HepG2 (cell line): Measurements from ENCODE around the gene SH3BP2. TPM values are rescaled to one million over a fixed set of nuclear protein-coding genes. Genes with fewer than 3 reads are reported as not detected.

ENCODE experiments used
- HDAC2 ChIP-seq: sonication (generic); formaldehyde crosslinking; IDR thresholded peaks from 2 replicates; pipeline ENCODE4 v1.4.0; 2020; ENCODE audit warnings: missing genetic modification reagents
- HMG20A ChIP-seq: IDR thresholded peaks from 2 replicates; pipeline ENCODE4 v1.6.1; 2016; ENCODE audit warnings: borderline replicate concordance
- KDM2A ChIP-seq: sonication (generic); formaldehyde crosslinking; IDR thresholded peaks from 2 replicates; pipeline ENCODE4 v1.4.0; 2020; ENCODE audit warnings: low read depth, missing genetic modification reagents, borderline replicate concordance
- NR2F1 ChIP-seq, 2 experiments: fragments of 450-650 bp in 1 of 2; formaldehyde crosslinking in 1 of 2; IDR thresholded peaks; 2 replicates each; pipeline versions ENCODE4 v1.5.0 to v1.6.1; 2016 to 2020; ENCODE audit warnings: mild to moderate bottlenecking in 1 of 2, missing compliant biosample characterization in 1 of 2, missing genetic modification reagents in 1 of 2, moderate library complexity in 1 of 2
- SMAD9 ChIP-seq: sonication (generic); formaldehyde crosslinking; IDR thresholded peaks from 2 replicates; pipeline ENCODE4 v1.5.1; 2020; ENCODE audit warnings: mild to moderate bottlenecking, missing genetic modification reagents
- TBL1XR1 ChIP-seq: fragments of 150-350 bp; IDR thresholded peaks from 2 replicates; pipeline ENCODE4 v1.6.1; 2014; ENCODE audit warnings: borderline replicate concordance, low read length; ENCODE audit not compliant: partially characterized antibody
- TP53 ChIP-seq: sonication (generic); formaldehyde crosslinking; conservative IDR thresholded peaks from 2 replicates; pipeline ENCODE4 v1.4.0; 2020; ENCODE audit warnings: missing genetic modification reagents
- ZNF331 ChIP-seq: sonication (generic); formaldehyde crosslinking; IDR thresholded peaks from 2 replicates; pipeline ENCODE4 v1.4.0; 2020; ENCODE audit warnings: missing genetic modification reagents
- ZSCAN25 ChIP-seq: sonication (generic); formaldehyde crosslinking; IDR thresholded peaks from 2 replicates; pipeline ENCODE4 v1.8.0; 2022; ENCODE audit warnings: mild to moderate bottlenecking, missing genetic modification reagents
- polyA plus RNA-seq, 8 experiments: library from polyadenylated mRNA; depleted of rRNA in 3 of 8; stranded (reverse) in 7 of 8; unstranded in 1 of 8; fragments of >200 nt; fragmentation: Illumina TruSeq in 4 of 8; extraction: Trizol in 4 of 8; gene quantifications; 2 replicates each; pipeline versions ENCODE4 v1.2.1 to v1.2.3, GENCODE V29; 2011 to 2016; ENCODE audit warnings: low read depth in 4 of 8, missing spikeins in 1 of 8, mixed read lengths in 1 of 8; ENCODE audit not compliant: insufficient read depth in 1 of 8
- total RNA-seq, 5 experiments: library from RNA; depleted of rRNA; stranded (reverse); fragments of >200 nt; fragmentation: Illumina TruSeq; extraction: Trizol; gene quantifications; 2 replicates each; pipeline ENCODE4 v1.2.3, GENCODE V29; 2016; ENCODE audit warnings: low read depth in 1 of 5
- TF ChIP-seq, protein P1 (sequence below): sonication (generic); formaldehyde crosslinking; IDR thresholded peaks from 2 replicates; pipeline ENCODE4 v1.5.1; 2020; ENCODE audit warnings: mild to moderate bottlenecking, missing genetic modification reagents, borderline replicate concordance
- TF ChIP-seq, protein P2 (sequence below): IDR thresholded peaks from 2 replicates; pipeline ENCODE4 v1.6.1; 2016; ENCODE audit warnings: mild to moderate bottlenecking
- TF ChIP-seq, protein P3 (sequence below), 2 experiments: fragments of 450-650 bp in 1 of 2; sonication (generic) in 1 of 2; formaldehyde crosslinking; IDR thresholded peaks; 2 replicates each; pipeline versions ENCODE4 v1.5.0 to v1.8.0; 2020 to 2022; ENCODE audit warnings: mild to moderate bottlenecking in 1 of 2, missing genetic modification reagents in 1 of 2
- TF ChIP-seq, protein P4 (sequence below): fragments of 450-650 bp; IDR thresholded peaks from 2 replicates; pipeline ENCODE4 v1.6.1; 2017
- TF ChIP-seq, protein P5 (sequence below): sonication (generic); formaldehyde crosslinking; IDR thresholded peaks from 2 replicates; pipeline ENCODE4 v1.4.0; 2020; ENCODE audit warnings: missing genetic modification reagents

The SH3BP2 gene
- total and polyA plus RNA-seq, 2 of the 13 experiments (the other 11 are each of a cell fraction or from before 2014, with no cell fraction given): 16.9 to 34.5 TPM

DNA sequence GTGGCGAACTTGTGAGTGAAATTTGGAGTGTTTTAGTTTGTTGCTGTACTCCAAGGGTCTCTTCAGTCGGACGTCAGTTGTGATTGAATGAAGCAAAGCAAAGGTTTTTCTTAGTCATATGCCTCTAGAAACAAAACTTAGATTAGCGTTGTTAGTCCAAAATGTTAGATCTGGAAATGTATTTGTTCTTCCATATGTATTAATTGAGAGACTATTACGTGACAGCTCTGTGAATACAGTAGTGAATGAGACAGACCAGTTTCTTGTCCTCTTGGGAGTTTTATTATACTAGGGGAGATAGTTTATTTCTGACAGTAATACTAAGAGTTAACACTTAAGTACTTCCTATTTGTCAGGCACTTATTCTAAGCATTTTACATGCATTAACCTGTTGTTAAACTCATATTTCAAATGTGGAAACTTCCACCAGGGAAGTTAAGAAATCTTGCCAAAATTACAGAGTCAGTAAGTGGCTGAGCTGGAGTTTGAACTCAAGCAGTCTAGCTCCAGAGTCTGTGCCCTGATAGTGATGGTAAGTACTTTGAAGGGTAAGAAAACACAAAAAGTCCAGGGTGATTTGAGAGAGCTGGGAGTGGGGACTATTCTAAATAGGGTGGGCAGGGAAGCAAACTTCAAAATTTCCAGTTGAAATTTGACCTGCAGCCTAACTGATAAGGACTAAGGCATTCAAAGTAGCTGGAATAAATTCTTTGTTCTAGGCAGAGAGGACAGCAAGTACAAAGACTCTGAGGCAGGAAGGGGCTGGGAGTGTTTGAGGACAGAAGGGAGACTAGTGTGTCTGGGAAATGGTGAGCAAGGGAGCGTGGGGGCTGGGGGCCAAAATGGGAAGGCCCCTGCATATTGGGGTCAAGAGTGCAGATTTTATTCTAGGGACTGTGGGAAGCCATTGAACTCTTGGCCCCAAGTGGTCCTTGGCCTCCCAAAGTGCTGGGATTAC lies 67.8 kb downstream of the SH3BP2 start (continued):
- TF ChIP-seq, protein P1, sequence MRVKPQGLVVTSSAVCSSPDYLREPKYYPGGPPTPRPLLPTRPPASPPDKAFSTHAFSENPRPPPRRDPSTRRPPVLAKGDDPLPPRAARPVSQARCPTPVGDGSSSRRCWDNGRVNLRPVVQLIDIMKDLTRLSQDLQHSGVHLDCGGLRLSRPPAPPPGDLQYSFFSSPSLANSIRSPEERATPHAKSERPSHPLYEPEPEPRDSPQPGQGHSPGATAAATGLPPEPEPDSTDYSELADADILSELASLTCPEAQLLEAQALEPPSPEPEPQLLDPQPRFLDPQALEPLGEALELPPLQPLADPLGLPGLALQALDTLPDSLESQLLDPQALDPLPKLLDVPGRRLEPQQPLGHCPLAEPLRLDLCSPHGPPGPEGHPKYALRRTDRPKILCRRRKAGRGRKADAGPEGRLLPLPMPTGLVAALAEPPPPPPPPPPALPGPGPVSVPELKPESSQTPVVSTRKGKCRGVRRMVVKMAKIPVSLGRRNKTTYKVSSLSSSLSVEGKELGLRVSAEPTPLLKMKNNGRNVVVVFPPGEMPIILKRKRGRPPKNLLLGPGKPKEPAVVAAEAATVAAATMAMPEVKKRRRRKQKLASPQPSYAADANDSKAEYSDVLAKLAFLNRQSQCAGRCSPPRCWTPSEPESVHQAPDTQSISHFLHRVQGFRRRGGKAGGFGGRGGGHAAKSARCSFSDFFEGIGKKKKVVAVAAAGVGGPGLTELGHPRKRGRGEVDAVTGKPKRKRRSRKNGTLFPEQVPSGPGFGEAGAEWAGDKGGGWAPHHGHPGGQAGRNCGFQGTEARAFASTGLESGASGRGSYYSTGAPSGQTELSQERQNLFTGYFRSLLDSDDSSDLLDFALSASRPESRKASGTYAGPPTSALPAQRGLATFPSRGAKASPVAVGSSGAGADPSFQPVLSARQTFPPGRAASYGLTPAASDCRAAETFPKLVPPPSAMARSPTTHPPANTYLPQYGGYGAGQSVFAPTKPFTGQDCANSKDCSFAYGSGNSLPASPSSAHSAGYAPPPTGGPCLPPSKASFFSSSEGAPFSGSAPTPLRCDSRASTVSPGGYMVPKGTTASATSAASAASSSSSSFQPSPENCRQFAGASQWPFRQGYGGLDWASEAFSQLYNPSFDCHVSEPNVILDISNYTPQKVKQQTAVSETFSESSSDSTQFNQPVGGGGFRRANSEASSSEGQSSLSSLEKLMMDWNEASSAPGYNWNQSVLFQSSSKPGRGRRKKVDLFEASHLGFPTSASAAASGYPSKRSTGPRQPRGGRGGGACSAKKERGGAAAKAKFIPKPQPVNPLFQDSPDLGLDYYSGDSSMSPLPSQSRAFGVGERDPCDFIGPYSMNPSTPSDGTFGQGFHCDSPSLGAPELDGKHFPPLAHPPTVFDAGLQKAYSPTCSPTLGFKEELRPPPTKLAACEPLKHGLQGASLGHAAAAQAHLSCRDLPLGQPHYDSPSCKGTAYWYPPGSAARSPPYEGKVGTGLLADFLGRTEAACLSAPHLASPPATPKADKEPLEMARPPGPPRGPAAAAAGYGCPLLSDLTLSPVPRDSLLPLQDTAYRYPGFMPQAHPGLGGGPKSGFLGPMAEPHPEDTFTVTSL: 0 out of 2 replicates have a peak, but pooled peaks have one; percentile 35
- TF ChIP-seq KDM2A (CRISPR knock-in tag): no peak
- TF ChIP-seq ZNF331: peak; percentile 65
- TF ChIP-seq, protein P2, sequence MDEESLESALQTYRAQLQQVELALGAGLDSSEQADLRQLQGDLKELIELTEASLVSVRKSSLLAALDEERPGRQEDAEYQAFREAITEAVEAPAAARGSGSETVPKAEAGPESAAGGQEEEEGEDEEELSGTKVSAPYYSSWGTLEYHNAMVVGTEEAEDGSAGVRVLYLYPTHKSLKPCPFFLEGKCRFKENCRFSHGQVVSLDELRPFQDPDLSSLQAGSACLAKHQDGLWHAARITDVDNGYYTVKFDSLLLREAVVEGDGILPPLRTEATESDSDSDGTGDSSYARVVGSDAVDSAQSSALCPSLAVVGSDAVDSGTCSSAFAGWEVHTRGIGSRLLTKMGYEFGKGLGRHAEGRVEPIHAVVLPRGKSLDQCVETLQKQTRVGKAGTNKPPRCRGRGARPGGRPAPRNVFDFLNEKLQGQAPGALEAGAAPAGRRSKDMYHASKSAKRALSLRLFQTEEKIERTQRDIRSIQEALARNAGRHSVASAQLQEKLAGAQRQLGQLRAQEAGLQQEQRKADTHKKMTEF: peak; percentile 68
- peak; percentile 71; the same call in 1 of the 2 replicates for TF ChIP-seq HDAC2 (CRISPR knock-in tag)
- TF ChIP-seq SMAD9 (CRISPR knock-in tag): no peak
- peak; percentile 59 for TF ChIP-seq HMG20A (CRISPR knock-in tag)
- TF ChIP-seq, protein P3, sequence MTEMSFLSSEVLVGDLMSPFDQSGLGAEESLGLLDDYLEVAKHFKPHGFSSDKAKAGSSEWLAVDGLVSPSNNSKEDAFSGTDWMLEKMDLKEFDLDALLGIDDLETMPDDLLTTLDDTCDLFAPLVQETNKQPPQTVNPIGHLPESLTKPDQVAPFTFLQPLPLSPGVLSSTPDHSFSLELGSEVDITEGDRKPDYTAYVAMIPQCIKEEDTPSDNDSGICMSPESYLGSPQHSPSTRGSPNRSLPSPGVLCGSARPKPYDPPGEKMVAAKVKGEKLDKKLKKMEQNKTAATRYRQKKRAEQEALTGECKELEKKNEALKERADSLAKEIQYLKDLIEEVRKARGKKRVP (CRISPR knock-in tag; IDR thresholded peaks at IDR 0.05): no peak
- TF ChIP-seq TP53: no peak
- TF ChIP-seq, protein P4, sequence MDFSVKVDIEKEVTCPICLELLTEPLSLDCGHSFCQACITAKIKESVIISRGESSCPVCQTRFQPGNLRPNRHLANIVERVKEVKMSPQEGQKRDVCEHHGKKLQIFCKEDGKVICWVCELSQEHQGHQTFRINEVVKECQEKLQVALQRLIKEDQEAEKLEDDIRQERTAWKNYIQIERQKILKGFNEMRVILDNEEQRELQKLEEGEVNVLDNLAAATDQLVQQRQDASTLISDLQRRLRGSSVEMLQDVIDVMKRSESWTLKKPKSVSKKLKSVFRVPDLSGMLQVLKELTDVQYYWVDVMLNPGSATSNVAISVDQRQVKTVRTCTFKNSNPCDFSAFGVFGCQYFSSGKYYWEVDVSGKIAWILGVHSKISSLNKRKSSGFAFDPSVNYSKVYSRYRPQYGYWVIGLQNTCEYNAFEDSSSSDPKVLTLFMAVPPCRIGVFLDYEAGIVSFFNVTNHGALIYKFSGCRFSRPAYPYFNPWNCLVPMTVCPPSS: no peak
- 0 out of 2 replicates have a peak, but pooled peaks have one; percentile 34 for TF ChIP-seq ZSCAN25 (CRISPR knock-in tag)
- peak in 1 of 2 experiments; percentile 65; a peak in 2 of 4 replicates for TF ChIP-seq NR2F1 (CRISPR knock-in tag; IDR thresholded peaks at IDR 0.05)
- peak; percentile 49 for TF ChIP-seq TBL1XR1
- TF ChIP-seq, protein P5, sequence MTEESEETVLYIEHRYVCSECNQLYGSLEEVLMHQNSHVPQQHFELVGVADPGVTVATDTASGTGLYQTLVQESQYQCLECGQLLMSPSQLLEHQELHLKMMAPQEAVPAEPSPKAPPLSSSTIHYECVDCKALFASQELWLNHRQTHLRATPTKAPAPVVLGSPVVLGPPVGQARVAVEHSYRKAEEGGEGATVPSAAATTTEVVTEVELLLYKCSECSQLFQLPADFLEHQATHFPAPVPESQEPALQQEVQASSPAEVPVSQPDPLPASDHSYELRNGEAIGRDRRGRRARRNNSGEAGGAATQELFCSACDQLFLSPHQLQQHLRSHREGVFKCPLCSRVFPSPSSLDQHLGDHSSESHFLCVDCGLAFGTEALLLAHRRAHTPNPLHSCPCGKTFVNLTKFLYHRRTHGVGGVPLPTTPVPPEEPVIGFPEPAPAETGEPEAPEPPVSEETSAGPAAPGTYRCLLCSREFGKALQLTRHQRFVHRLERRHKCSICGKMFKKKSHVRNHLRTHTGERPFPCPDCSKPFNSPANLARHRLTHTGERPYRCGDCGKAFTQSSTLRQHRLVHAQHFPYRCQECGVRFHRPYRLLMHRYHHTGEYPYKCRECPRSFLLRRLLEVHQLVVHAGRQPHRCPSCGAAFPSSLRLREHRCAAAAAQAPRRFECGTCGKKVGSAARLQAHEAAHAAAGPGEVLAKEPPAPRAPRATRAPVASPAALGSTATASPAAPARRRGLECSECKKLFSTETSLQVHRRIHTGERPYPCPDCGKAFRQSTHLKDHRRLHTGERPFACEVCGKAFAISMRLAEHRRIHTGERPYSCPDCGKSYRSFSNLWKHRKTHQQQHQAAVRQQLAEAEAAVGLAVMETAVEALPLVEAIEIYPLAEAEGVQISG (CRISPR knock-in tag): 0 out of 2 replicates have a peak, but pooled peaks have one; percentile 30
